Mesothelial cell of epicardium (in vitro differentiated cells): ENCODE results near the gene CMKLR1. TPM values are rescaled to one million over a fixed set of nuclear protein-coding genes. Genes with fewer than 3 reads are reported as not detected.

Experiments
- DNase-seq, 2 experiments: peaks; one replicate each; pipeline ENCODE4 v3.0.0; 2021; ENCODE audit warnings: low spot score in 2 of 2; ENCODE audit not compliant: unreplicated experiment in 2 of 2
- H3K27ac Mint-ChIP-seq: 2 replicates; pipeline ENCODE4 v1.8.0; 2021; ENCODE audit warnings: mixed read lengths
- H3K27me3 Mint-ChIP-seq: 2 replicates; pipeline ENCODE4 v1.8.0; 2021; ENCODE audit warnings: low read depth, mixed read lengths
- H3K36me3 Mint-ChIP-seq: 2 replicates; pipeline ENCODE4 v1.8.0; 2021; ENCODE audit warnings: mixed read lengths
- H3K4me1 Mint-ChIP-seq: 2 replicates; pipeline ENCODE4 v1.8.0; 2021; ENCODE audit warnings: mixed read lengths
- H3K4me3 Mint-ChIP-seq: 2 replicates; pipeline ENCODE4 v1.8.0; 2021; ENCODE audit warnings: mild to moderate bottlenecking, moderate library complexity, mixed read lengths
- H3K9me3 Mint-ChIP-seq: 2 replicates; pipeline ENCODE4 v1.8.0; 2021; ENCODE audit warnings: mixed read lengths
- total RNA-seq: library from RNA; stranded (reverse); gene quantifications from 3 replicates; pipeline ENCODE4 v1.2.1, GENCODE V29; 2021
- TF ChIP-seq, protein P1 (sequence below): fragments of 200-600 bp; sonication (generic); IDR thresholded peaks from one replicate; pipeline ENCODE4 v1.5.0; 2021; ENCODE audit warnings: antibody characterized with exemption; ENCODE audit not compliant: unreplicated experiment

The CMKLR1 gene
- total RNA-seq, 1 donor from 2014 or later = 0.87 TPM

GRCh38 chr12:108298761-108299275 lies 40.3 kb downstream of the CMKLR1 start:
- TF ChIP-seq, protein P1, sequence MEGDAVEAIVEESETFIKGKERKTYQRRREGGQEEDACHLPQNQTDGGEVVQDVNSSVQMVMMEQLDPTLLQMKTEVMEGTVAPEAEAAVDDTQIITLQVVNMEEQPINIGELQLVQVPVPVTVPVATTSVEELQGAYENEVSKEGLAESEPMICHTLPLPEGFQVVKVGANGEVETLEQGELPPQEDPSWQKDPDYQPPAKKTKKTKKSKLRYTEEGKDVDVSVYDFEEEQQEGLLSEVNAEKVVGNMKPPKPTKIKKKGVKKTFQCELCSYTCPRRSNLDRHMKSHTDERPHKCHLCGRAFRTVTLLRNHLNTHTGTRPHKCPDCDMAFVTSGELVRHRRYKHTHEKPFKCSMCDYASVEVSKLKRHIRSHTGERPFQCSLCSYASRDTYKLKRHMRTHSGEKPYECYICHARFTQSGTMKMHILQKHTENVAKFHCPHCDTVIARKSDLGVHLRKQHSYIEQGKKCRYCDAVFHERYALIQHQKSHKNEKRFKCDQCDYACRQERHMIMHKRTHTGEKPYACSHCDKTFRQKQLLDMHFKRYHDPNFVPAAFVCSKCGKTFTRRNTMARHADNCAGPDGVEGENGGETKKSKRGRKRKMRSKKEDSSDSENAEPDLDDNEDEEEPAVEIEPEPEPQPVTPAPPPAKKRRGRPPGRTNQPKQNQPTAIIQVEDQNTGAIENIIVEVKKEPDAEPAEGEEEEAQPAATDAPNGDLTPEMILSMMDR = no peak
- H3K4me1 Mint-ChIP-seq = peaks cover 9% of the 10 kb centered on the region

DNA sequence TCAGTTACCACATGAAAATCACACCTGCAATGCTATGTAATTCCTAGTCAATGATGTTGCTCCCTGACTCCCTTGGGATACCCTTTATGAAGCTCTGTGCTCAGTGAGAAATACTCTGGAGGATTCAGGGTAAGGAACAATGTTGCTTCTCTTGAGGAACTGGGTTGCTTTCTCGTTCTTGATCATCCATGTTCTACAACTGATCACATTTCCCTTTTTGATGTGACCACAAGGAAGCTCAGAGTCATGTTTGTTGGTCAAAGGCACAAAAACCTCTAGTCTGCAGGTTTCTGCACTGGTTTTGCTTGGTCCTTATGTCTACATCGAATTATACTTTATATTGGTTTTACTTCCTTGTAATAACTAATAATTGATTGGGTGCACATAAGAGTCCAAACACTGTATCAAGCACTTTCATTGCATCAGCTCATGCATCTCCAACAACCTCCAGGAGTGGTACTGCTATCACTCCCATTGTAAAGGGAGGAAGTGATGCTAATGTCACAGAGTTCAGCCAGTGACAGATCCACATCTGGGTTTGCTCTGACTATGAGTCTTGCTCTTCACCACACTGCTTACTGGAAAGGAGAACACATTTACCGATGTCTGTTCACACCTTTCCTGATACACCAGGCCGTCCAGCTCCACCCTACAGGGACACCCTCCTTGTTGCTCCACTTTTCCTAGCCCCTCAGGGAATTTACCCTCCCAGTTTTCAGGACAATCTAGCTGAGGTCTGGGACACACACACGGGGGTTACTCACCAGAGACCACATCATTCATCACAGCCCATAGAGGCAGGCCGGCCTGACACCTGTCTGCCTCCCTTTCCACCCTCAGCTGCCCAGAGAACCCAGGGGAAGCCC lies 41.0 kb downstream of the CMKLR1 start:
- H3K27ac Mint-ChIP-seq = no peak overlapping the region
- H3K27me3 Mint-ChIP-seq = peaks cover 30% of the 10 kb centered on the region
- no peak for DNase-seq
- H3K9me3 Mint-ChIP-seq = no peaks in the 10 kb centered on the region
- no peaks in the 10 kb centered on the region for H3K36me3 Mint-ChIP-seq
- TF ChIP-seq, protein P1 = no peak
- H3K4me1 Mint-ChIP-seq = peaks cover 9% of the 10 kb centered on the region
- no peak overlapping the region for H3K4me3 Mint-ChIP-seq

More at GRCh38 chr12:108298761-108299275, 40.3 kb downstream of the CMKLR1 start:
- no peaks in the 10 kb centered on the region for H3K9me3 Mint-ChIP-seq
- peaks cover 23% of the 10 kb centered on the region for H3K27me3 Mint-ChIP-seq
- no peak overlapping the region for H3K4me3 Mint-ChIP-seq
- no peak for DNase-seq
- no peaks in the 10 kb centered on the region for H3K36me3 Mint-ChIP-seq
- H3K27ac Mint-ChIP-seq = no peak overlapping the region

- H3K27ac Mint-ChIP-seq = no peak overlapping the region
- DNase-seq = no peak
- H3K36me3 Mint-ChIP-seq = no peaks in the 10 kb centered on the region
- no peak overlapping the region for H3K4me3 Mint-ChIP-seq
- peaks cover 34% of the 10 kb centered on the region for H3K27me3 Mint-ChIP-seq
- H3K9me3 Mint-ChIP-seq = no peaks in the 10 kb centered on the region
- H3K4me1 Mint-ChIP-seq = peaks cover 6% of the 10 kb centered on the region
- TF ChIP-seq, protein P1 = no peak
Measured at GRCh38 chr12:108297424-108297823, 41.7 kb downstream of the CMKLR1 start.

DNA sequence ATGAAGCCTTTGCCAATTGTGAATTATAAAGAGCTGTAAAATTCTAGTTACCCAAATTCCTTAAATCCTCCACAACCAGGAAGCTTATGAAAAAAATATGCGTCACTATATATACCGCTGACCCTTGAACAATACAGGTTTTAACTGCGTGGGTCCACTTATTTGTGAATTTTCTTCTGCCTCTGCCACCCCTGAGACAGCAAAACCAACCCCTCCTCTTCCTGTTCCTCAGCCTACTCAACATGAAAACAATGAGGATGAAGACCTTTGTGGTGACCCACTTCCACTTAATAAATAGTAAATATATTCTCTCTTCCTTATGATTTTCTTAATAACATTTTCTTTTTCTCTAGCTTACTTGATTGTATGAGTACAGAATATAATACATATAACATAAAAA lies 42.2 kb downstream of the CMKLR1 start:
- peaks cover 2% of the 10 kb centered on the region for H3K4me1 Mint-ChIP-seq
- TF ChIP-seq, protein P1 = no peak
- H3K27me3 Mint-ChIP-seq = peaks cover 38% of the 10 kb centered on the region
- no peaks in the 10 kb centered on the region for H3K9me3 Mint-ChIP-seq
- no peak overlapping the region for H3K27ac Mint-ChIP-seq
- H3K36me3 Mint-ChIP-seq = no peaks in the 10 kb centered on the region
- H3K4me3 Mint-ChIP-seq = no peak overlapping the region
- no peak for DNase-seq

- peaks cover 44% of the 10 kb centered on the region for H3K27me3 Mint-ChIP-seq
- no peak for DNase-seq
- no peak overlapping the region for H3K27ac Mint-ChIP-seq
- TF ChIP-seq, protein P1 = no peak
- H3K4me1 Mint-ChIP-seq = no peaks in the 10 kb centered on the region
- H3K36me3 Mint-ChIP-seq = no peaks in the 10 kb centered on the region
- H3K4me3 Mint-ChIP-seq = no peak overlapping the region
- no peaks in the 10 kb centered on the region for H3K9me3 Mint-ChIP-seq
Measured at GRCh38 chr12:108295641-108296040, 43.5 kb downstream of the CMKLR1 start.
